OCI-LY3 (cell line): ENCODE results near the gene EML4.

Experiments used
- CTCF ChIP-seq: fragments of 200-600, 300-600 bp; sonication (generic); IDR thresholded peaks from 2 replicates; pipeline ENCODE4 v1.5.1; 2014; ENCODE audit warnings: antibody characterized with exemption, low read length, low read depth
- EZH2phosphoT487 ChIP-seq: fragments of 200-600 bp; shearing (Covaris generic); IDR thresholded peaks from 2 replicates; pipeline ENCODE4 v1.6.1; 2018; ENCODE audit warnings: antibody characterized with exemption, mixed run types, low read depth

DNA sequence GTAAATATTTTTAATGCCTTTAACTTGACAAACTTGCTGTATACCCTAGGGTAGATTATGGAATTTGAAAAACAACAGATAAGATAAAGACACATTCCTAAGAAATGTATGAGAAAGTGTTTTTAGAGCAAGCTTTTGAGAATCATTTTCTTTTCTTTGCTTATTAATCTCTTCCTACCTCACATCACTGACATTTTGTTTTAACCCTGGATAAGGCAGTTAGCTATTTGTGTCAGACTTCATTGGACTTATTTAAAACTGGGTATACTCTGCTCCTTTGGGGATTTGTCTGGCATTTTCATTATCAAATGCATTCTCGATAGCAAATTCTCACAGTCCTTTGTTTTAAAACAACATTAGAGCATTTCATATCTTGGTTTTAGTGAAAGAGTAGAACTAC, 17.2 kb downstream of the EML4 start:
- TF ChIP-seq CTCF (no peak), EZH2phosphoT487 (no peak)
